Fibroblast of lung (primary cell): ENCODE measurements around the gene GPC6. TPM values are rescaled to one million over a fixed set of nuclear protein-coding genes. Genes with fewer than 3 reads are reported as not detected.

ENCODE experiments used
- DNase-seq, 2 donors: peaks; one replicate each; pipeline versions ENCODE4 v3.0.0 to v3.0.0-alpha.2; 2010; ENCODE audit warnings: low read depth in 2 of 2
- H2AFZ ChIP-seq: 2 replicates; pipeline ENCODE4 v1.5.1; 2012; ENCODE audit warnings: low read length, control low read depth, inconsistent platforms
- H3K27ac ChIP-seq: 2 replicates; pipeline ENCODE4 v1.5.1; 2011; ENCODE audit warnings: low read length, control low read depth; ENCODE audit not compliant: insufficient read depth
- H3K27me3 ChIP-seq: 2 replicates; pipeline ENCODE4 v1.5.1; 2011; ENCODE audit warnings: mild to moderate bottlenecking, low read length; ENCODE audit not compliant: control insufficient read depth, insufficient read depth
- H3K36me3 ChIP-seq: 2 replicates; pipeline ENCODE4 v1.5.1; 2011; ENCODE audit warnings: low read length; ENCODE audit not compliant: control insufficient read depth, insufficient read depth
- H3K4me1 ChIP-seq: 2 replicates; pipeline ENCODE4 v1.5.1; 2011; ENCODE audit warnings: low read length; ENCODE audit not compliant: control insufficient read depth, insufficient read depth; ENCODE audit errors: extremely low read depth
- H3K4me2 ChIP-seq: 2 replicates; pipeline ENCODE4 v1.5.1; 2011; ENCODE audit warnings: low read length, control low read depth; ENCODE audit not compliant: insufficient read depth; ENCODE audit errors: extremely low read depth
- H3K4me3 ChIP-seq, 4 experiments: fragments of 200-600 bp in 1 of 4; sonication (generic) in 1 of 4; replicated peaks in 1 of 4; 2 replicates each; pipeline ENCODE4 v1.5.1; 2011 to 2016; ENCODE audit warnings: low read length in 4 of 4, low read depth in 3 of 4, mild to moderate bottlenecking in 3 of 4, control low read depth in 2 of 4, inconsistent platforms in 1 of 4, mixed read lengths in 1 of 4; ENCODE audit not compliant: insufficient read depth in 1 of 4; ENCODE audit errors: control extremely low read depth in 1 of 4
- H3K79me2 ChIP-seq: 2 replicates; pipeline ENCODE4 v1.5.1; 2012; ENCODE audit warnings: mild to moderate bottlenecking, low read length, inconsistent platforms; ENCODE audit not compliant: control insufficient read depth, insufficient read depth
- H3K9ac ChIP-seq: 2 replicates; pipeline ENCODE4 v1.5.1; 2011; ENCODE audit warnings: mild to moderate bottlenecking, low read length, control low read depth; ENCODE audit not compliant: insufficient read depth
- H3K9me3 ChIP-seq: 2 replicates; pipeline ENCODE4 v1.5.1; 2012; ENCODE audit warnings: low read depth, low read length; ENCODE audit not compliant: control insufficient read depth, insufficient read depth
- H4K20me1 ChIP-seq: 2 replicates; pipeline ENCODE4 v1.5.1; 2011; ENCODE audit warnings: low read length; ENCODE audit not compliant: control insufficient read depth, insufficient read depth; ENCODE audit errors: extremely low read depth
- EZH2 ChIP-seq: IDR thresholded peaks from 2 replicates; pipeline ENCODE4 v1.5.1; 2012; ENCODE audit warnings: low read length, control low read depth, mild to moderate bottlenecking; ENCODE audit errors: missing control alignments
- polyA plus RNA-seq, 2 donors: library from polyadenylated mRNA; depleted of rRNA in 1 of 2; stranded (reverse) in 1 of 2; unstranded in 1 of 2; fragments of >200 nt; gene quantifications; 2 replicates each; pipeline ENCODE4 v1.2.1, GENCODE V29; 2011 to 2012; ENCODE audit warnings: missing spikeins in 1 of 2
- total RNA-seq: library from RNA; depleted of rRNA; stranded (reverse); fragments of >200 nt; gene quantifications from 2 replicates; pipeline ENCODE4 v1.2.1, GENCODE V29; 2014
- TF ChIP-seq, protein P1 (sequence below), 2 donors: IDR thresholded peaks in 1 of 2; conservative IDR thresholded peaks in 1 of 2; 1 replicate in 1 of 2; 2 replicates in 1 of 2; pipeline ENCODE4 v1.5.1; 2011 to 2012; ENCODE audit warnings: low read length in 2 of 2, control low read depth in 1 of 2, inconsistent platforms in 1 of 2, low read depth in 1 of 2, mild to moderate bottlenecking in 1 of 2

The GPC6 gene
- total and polyA plus RNA-seq, 2 donors (not counting 1 experiment from before 2014, with no cell fraction given): 11.2 to 33.7 TPM

DNA sequence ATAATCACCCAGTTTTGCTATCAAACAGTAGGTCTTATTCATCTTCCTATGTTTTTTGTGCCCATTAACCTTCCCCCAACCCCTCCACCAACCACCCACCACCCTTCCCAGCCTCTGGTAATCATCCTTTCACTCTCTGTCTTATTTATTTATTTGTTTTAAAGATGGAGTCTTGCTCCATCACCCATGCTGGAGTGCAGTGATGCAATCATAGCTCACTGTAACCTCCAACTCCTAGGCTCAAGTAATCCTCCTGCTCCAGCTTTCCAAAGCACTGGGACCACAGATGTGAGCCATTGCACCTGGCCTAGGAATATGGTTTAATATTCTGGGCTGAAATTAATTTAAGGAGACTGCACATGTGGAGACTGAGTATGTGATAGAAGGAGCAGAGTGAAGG, 527.0 kb downstream of the GPC6 start:
- no peaks in the 10 kb centered on the region for H3K4me1 ChIP-seq
- H4K20me1 ChIP-seq: no peaks in the 10 kb centered on the region
- peak in 1 of 2 donors; percentile 28 for DNase-seq
- no peaks in the 10 kb centered on the region for H3K27me3 ChIP-seq
- no peaks in the 10 kb centered on the region for H3K36me3 ChIP-seq
- H2AFZ ChIP-seq: no peak overlapping the region
- no peak overlapping the region for H3K4me3 ChIP-seq
- H3K79me2 ChIP-seq: no peaks in the 10 kb centered on the region
- H3K27ac ChIP-seq: no peak overlapping the region
- H3K9ac ChIP-seq: no peak overlapping the region
- no peak overlapping the region for H3K4me2 ChIP-seq
- H3K9me3 ChIP-seq: no peaks in the 10 kb centered on the region
- TF ChIP-seq, protein P1, sequence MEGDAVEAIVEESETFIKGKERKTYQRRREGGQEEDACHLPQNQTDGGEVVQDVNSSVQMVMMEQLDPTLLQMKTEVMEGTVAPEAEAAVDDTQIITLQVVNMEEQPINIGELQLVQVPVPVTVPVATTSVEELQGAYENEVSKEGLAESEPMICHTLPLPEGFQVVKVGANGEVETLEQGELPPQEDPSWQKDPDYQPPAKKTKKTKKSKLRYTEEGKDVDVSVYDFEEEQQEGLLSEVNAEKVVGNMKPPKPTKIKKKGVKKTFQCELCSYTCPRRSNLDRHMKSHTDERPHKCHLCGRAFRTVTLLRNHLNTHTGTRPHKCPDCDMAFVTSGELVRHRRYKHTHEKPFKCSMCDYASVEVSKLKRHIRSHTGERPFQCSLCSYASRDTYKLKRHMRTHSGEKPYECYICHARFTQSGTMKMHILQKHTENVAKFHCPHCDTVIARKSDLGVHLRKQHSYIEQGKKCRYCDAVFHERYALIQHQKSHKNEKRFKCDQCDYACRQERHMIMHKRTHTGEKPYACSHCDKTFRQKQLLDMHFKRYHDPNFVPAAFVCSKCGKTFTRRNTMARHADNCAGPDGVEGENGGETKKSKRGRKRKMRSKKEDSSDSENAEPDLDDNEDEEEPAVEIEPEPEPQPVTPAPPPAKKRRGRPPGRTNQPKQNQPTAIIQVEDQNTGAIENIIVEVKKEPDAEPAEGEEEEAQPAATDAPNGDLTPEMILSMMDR (conservative IDR thresholded peaks at IDR 0.05 in 1 of 2, IDR thresholded peaks at IDR 0.05 in 1 of 2; ENCODE audit: low read depth in 1 of 2, low read length in 2 of 2): no peak
- TF ChIP-seq EZH2: no peak

DNA sequence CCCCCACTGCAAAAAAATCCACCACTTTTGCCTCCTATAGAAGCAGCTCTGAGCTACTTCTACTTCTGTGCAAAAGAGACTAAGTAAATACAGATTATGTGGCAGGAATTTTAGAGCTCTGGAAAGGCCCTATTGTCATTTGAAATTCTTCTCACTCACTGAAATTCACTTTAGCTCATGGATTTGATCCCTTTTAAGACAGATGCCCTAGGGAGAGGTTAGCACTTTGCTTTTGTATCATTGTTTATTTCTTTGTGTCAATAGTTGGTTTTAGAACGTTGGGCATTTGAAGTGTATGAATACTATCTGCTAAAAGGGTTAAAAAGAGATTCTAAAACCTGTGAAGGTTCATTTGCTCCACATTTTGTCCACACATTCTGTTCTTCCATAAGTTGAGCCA, 528.7 kb downstream of the GPC6 start:
- Histone ChIP-seq H3K9me3 (no peaks in the 10 kb centered on the region), H3K4me3 (no peak overlapping the region), H4K20me1 (no peaks in the 10 kb centered on the region), H3K4me1 (no peaks in the 10 kb centered on the region), H3K4me2 (no peak overlapping the region), H3K27ac (no peak overlapping the region), H2AFZ (no peak overlapping the region), H3K79me2 (no peaks in the 10 kb centered on the region), H3K9ac (no peak overlapping the region), H3K27me3 (no peaks in the 10 kb centered on the region), H3K36me3 (no peaks in the 10 kb centered on the region)
- no peak for DNase-seq
- TF ChIP-seq, protein P1 (conservative IDR thresholded peaks at IDR 0.05 in 1 of 2, IDR thresholded peaks at IDR 0.05 in 1 of 2; ENCODE audit: low read depth in 1 of 2, low read length in 2 of 2): no peak
- TF ChIP-seq EZH2: no peak

DNA sequence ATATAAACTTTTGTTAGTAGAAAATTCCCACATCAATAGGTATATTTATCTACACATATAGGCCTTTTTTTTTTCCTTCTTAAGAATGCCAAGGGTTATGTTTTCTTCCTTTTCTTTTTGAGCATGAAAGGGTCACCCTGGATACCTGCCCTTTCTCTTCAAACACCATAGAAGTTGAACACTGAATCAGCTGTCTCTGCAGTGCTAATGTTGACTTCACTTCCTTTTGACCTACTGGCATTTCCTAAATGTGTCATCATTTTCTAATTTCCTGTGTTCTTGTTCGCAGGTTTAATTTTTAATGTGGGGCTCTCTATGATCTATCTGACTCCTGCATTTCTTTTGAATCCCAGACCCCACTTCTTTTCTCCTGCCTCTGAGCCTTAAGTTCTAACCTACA, 532.0 kb downstream of the GPC6 start:
- H3K4me3 ChIP-seq: no peak overlapping the region
- H3K9ac ChIP-seq: no peak overlapping the region
- no peaks in the 10 kb centered on the region for H4K20me1 ChIP-seq
- H2AFZ ChIP-seq: no peak overlapping the region
- no peaks in the 10 kb centered on the region for H3K79me2 ChIP-seq
- no peaks in the 10 kb centered on the region for H3K9me3 ChIP-seq
- no peaks in the 10 kb centered on the region for H3K4me1 ChIP-seq
- H3K4me2 ChIP-seq: no peak overlapping the region
- H3K36me3 ChIP-seq: no peaks in the 10 kb centered on the region
- TF ChIP-seq EZH2: no peak
- TF ChIP-seq, protein P1 (conservative IDR thresholded peaks at IDR 0.05 in 1 of 2, IDR thresholded peaks at IDR 0.05 in 1 of 2; ENCODE audit: low read depth in 1 of 2, low read length in 2 of 2): no peak
- H3K27me3 ChIP-seq: no peaks in the 10 kb centered on the region
- no peak overlapping the region for H3K27ac ChIP-seq
- DNase-seq: peak; percentile 33 to 34
